OCI-LY1 (cell line): ENCODE measurements around the gene ZNF614.

Experiments used
- H2AFZ ChIP-seq: fragments of 200-600 bp; sonication (generic), shearing (Covaris generic); 2 replicates; pipeline ENCODE4 v1.6.0; 2014; ENCODE audit warnings: antibody characterized with exemption, mild to moderate bottlenecking, low read length
- H3F3A ChIP-seq: fragments of 200-600 bp; sonication (generic), shearing (Covaris generic); 2 replicates; pipeline ENCODE4 v1.6.0; 2014; ENCODE audit warnings: mild to moderate bottlenecking, antibody characterized with exemption, low read length, moderate library complexity; ENCODE audit not compliant: insufficient read depth
- H3K27ac ChIP-seq: fragments of 200-600 bp; sonication (generic); 2 replicates; pipeline ENCODE4 v1.5.1; 2014; ENCODE audit warnings: low read length, mixed run types, mild to moderate bottlenecking, low read depth; ENCODE audit not compliant: poor library complexity, severe bottlenecking
- H3K27me3 ChIP-seq: fragments of 200-600 bp; sonication (generic); 2 replicates; pipeline ENCODE4 v1.6.0; 2014; ENCODE audit warnings: antibody characterized with exemption, mild to moderate bottlenecking, low read length, moderate library complexity; ENCODE audit not compliant: insufficient read depth
- H3K36me3 ChIP-seq: fragments of 200-600 bp; sonication (generic); 2 replicates; pipeline ENCODE4 v1.6.1; 2014; ENCODE audit warnings: mild to moderate bottlenecking, antibody characterized with exemption, low read length, moderate library complexity, mixed read lengths; ENCODE audit not compliant: insufficient read depth
- H3K4me1 ChIP-seq: fragments of 200-600 bp; sonication (generic); 2 replicates; pipeline ENCODE4 v1.5.1; 2014; ENCODE audit warnings: mild to moderate bottlenecking, low read length, moderate library complexity; ENCODE audit not compliant: insufficient read depth, severe bottlenecking
- H3K4me2 ChIP-seq: fragments of 200-600 bp; sonication (generic), shearing (Covaris generic); 2 replicates; pipeline ENCODE4 v1.6.1; 2014; ENCODE audit warnings: low read length
- H3K4me3 ChIP-seq: fragments of 200-600 bp; sonication (generic); 2 replicates; pipeline ENCODE4 v1.5.1; 2014; ENCODE audit warnings: low read length, low read depth, mild to moderate bottlenecking, mixed read lengths; ENCODE audit not compliant: poor library complexity, severe bottlenecking
- H3K79me2 ChIP-seq: fragments of 200-600 bp; shearing (Covaris generic); 2 replicates; pipeline ENCODE4 v1.6.1; 2016; ENCODE audit warnings: mixed run types, low read length, mixed read lengths; ENCODE audit not compliant: insufficient read depth
- H3K9ac ChIP-seq: fragments of 200-600 bp; sonication (generic), shearing (Covaris generic); 2 replicates; pipeline ENCODE4 v1.6.1; 2014; ENCODE audit warnings: mild to moderate bottlenecking, low read length, mixed read lengths
- H3K9me2 ChIP-seq: fragments of 200-600 bp; sonication (generic), shearing (Covaris generic); 2 replicates; pipeline ENCODE4 v1.6.1; 2014; ENCODE audit warnings: low read depth, mild to moderate bottlenecking, low read length, mixed read lengths
- H3K9me3 ChIP-seq: fragments of 200-600 bp; shearing (Covaris generic); 2 replicates; pipeline ENCODE4 v1.6.1; 2014; ENCODE audit warnings: low read length, mixed read lengths
- H4K20me1 ChIP-seq: fragments of 200-600 bp; sonication (generic), shearing (Covaris generic); 2 replicates; pipeline ENCODE4 v1.6.0; 2016; ENCODE audit warnings: mild to moderate bottlenecking, low read length; ENCODE audit not compliant: insufficient read depth
- CTCF ChIP-seq: fragments of 200-600 bp; sonication (generic), shearing (Covaris generic); IDR thresholded peaks from 2 replicates; pipeline ENCODE4 v1.5.1; 2017; ENCODE audit warnings: mild to moderate bottlenecking, antibody characterized with exemption, low read length, moderate library complexity, mixed read lengths
- EZH2 ChIP-seq: fragments of 200-600 bp; sonication (generic), shearing (Covaris generic); IDR thresholded peaks from 2 replicates; pipeline ENCODE4 v1.8.0; 2017; ENCODE audit warnings: borderline replicate concordance, mixed run types, mild to moderate bottlenecking, antibody characterized with exemption, low read length, moderate library complexity, mixed read lengths

Gene ZNF614

DNA sequence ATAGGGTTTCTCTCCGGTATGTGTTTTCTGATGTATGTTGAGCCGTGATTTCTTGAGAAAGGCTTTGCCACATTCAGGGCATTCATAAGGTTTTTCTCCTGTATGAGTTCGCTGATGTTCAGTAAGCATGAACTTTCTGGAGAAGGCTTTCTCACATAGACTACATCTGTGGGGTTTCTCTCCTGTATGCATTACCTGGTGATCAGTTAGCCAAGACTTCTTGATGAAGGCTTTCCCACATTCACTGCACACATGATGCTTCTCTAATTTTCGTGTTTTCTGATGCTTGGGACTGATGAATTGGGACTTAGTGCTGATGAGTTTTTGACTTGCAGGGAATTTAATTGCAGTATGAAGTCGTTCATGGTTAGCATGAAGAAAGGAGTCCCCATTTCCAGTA is 62.6 kb downstream of the ZNF614 start:
- H3F3A ChIP-seq: no peaks in the 10 kb centered on the region
- H4K20me1 ChIP-seq: no peaks in the 10 kb centered on the region
- H3K4me1 ChIP-seq: no peaks in the 10 kb centered on the region
- no peak overlapping the region for H3K4me3 ChIP-seq
- no peak overlapping the region for H2AFZ ChIP-seq
- H3K9me3 ChIP-seq: peaks cover 16% of the 10 kb centered on the region
- H3K79me2 ChIP-seq: no peaks in the 10 kb centered on the region
- H3K9me2 ChIP-seq: no peaks in the 10 kb centered on the region
- no peaks in the 10 kb centered on the region for H3K27me3 ChIP-seq
- no peak overlapping the region for H3K27ac ChIP-seq
- H3K36me3 ChIP-seq: no peaks in the 10 kb centered on the region
- TF ChIP-seq EZH2 (no peak), CTCF (no peak)
- no peak overlapping the region for H3K4me2 ChIP-seq
- H3K9ac ChIP-seq: no peak overlapping the region
